Testis (tissue), 5 donors: ENCODE data around the gene TRIM75. TPM values are rescaled to one million over a fixed set of nuclear protein-coding genes. Genes with fewer than 3 reads are reported as not detected.

Source experiments
- DNase-seq: peaks from one replicate; pipeline ENCODE4 v3.0.0-alpha.2; 2019
- H3K27ac ChIP-seq, 2 donors: fragments of 200-600 bp; sonication (generic); one replicate each; pipeline ENCODE4 v1.5.1; 2019
- H3K27me3 ChIP-seq: fragments of 200-600 bp; sonication (generic); one replicate; pipeline ENCODE4 v1.5.1; 2019
- H3K36me3 ChIP-seq: fragments of 200-600 bp; sonication (generic); one replicate; pipeline ENCODE4 v1.5.1; 2017; ENCODE audit warnings: low read depth; ENCODE audit errors: missing control alignments
- H3K4me1 ChIP-seq: fragments of 200-600 bp; sonication (generic); one replicate; pipeline ENCODE4 v1.5.1; 2019
- H3K4me3 ChIP-seq, 2 donors: fragments of 200-600 bp; sonication (generic); one replicate each; pipeline ENCODE4 v1.5.1; 2017 to 2019
- H3K9me3 ChIP-seq: fragments of 200-600 bp; sonication (generic); one replicate; pipeline ENCODE4 v1.5.1; 2017
- POLR2A ChIP-seq: fragments of 450-650 bp; IDR thresholded peaks from one replicate; pipeline ENCODE4 v1.6.1; 2017; ENCODE audit warnings: antibody characterized with exemption, mild to moderate bottlenecking, moderate library complexity
- WGBS, 2 donors: methylation state at CpG; one replicate each; pipeline ENCODE4 v1.1.5; 2018; 5-methylcytosine and 5-hydroxymethylcytosine counted together
- intact Hi-C: fragments of 100-400 bp; cut with DNase I; formaldehyde crosslinking; loops from one replicate; pipeline ENCODE4 v1.15.1; 2023; ENCODE audit warnings: low total_unique reads
- long read RNA-seq, 2 donors: transcript quantifications; one replicate each; lab custom pipeline, GENCODE V29; 2026
- polyA plus RNA-seq: library from polyadenylated mRNA; stranded (reverse); fragments of 350-450 nt; fragmentation: Illumina TruSeq; extraction: RNeasy Lipid Tissue Mini Kit (QIAGEN cat#74804); gene quantifications from one replicate; pipeline ENCODE4 v1.2.3, GENCODE V29; 2014; ENCODE audit warnings: low read depth, low replicate concordance; ENCODE audit not compliant: insufficient read depth
- total RNA-seq, 2 donors: library from RNA; depleted of rRNA; stranded (reverse); fragments of >200 nt; gene quantifications; one replicate each; pipeline ENCODE4 v1.2.3, GENCODE V29; 2016
- TF ChIP-seq, protein P1 (sequence below), 3 experiments: fragments of 450-650 bp in 2 of 3; fragments of 200-600 bp in 1 of 3; sonication (generic) in 1 of 3; IDR thresholded peaks; one replicate each; pipeline ENCODE4 v1.5.1; 2016 to 2019; ENCODE audit warnings: antibody characterized with exemption in 3 of 3, mild to moderate bottlenecking in 2 of 3, moderate library complexity in 1 of 3

TRIM75 gene
- under 1 TPM; 0.24 to 0.81 TPM for total RNA-seq
- polyA plus RNA-seq, result 0.28 TPM
- long read RNA-seq, donor 1, result 0 reads
- long read RNA-seq, donor 2, result 0 reads

- Histone ChIP-seq H3K4me1 (no peaks in the 10 kb centered on the region), H3K27me3 (no peaks in the 10 kb centered on the region), H3K27ac (no peak within 1 kb of the TSS), H3K9me3 (no peaks in the 10 kb centered on the region), H3K4me3 (no peak within 1 kb of the TSS), H3K36me3 (no peaks in the 10 kb centered on the region)
- intact Hi-C loops, result no loop called here
- DNase-seq, result no peak
- WGBS, 2 donors, result 63 to 70% methylated on average over 6 of the region's 6 CpGs
- TF ChIP-seq, protein P1, sequence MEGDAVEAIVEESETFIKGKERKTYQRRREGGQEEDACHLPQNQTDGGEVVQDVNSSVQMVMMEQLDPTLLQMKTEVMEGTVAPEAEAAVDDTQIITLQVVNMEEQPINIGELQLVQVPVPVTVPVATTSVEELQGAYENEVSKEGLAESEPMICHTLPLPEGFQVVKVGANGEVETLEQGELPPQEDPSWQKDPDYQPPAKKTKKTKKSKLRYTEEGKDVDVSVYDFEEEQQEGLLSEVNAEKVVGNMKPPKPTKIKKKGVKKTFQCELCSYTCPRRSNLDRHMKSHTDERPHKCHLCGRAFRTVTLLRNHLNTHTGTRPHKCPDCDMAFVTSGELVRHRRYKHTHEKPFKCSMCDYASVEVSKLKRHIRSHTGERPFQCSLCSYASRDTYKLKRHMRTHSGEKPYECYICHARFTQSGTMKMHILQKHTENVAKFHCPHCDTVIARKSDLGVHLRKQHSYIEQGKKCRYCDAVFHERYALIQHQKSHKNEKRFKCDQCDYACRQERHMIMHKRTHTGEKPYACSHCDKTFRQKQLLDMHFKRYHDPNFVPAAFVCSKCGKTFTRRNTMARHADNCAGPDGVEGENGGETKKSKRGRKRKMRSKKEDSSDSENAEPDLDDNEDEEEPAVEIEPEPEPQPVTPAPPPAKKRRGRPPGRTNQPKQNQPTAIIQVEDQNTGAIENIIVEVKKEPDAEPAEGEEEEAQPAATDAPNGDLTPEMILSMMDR (IDR thresholded peaks at IDR 0.05), result no peak
Measured at GRCh38 chr4:165053645-165054044, at the start of gene TRIM75. Gene TRIM75 (plus strand): TSS chr4:165053866. CDS start chr4:165059148, 5,282 bp downstream.

GRCh38 chr4:165005352-165005925, 48.2 kb upstream of the TRIM75 start:
- Histone ChIP-seq H3K4me3 (no peak overlapping the region), H3K36me3 (no peaks in the 10 kb centered on the region), H3K27me3 (no peaks in the 10 kb centered on the region), H3K4me1 (no peaks in the 10 kb centered on the region), H3K9me3 (no peaks in the 10 kb centered on the region), H3K27ac (no peak overlapping the region)
- intact Hi-C loops, result no loop called here
- WGBS, 2 donors, result 72 to 82% methylated on average over 6 of the region's 6 CpGs
- no peak for DNase-seq
- no peak for TF ChIP-seq POLR2A
- TF ChIP-seq, protein P1 (IDR thresholded peaks at IDR 0.05), result no peak

- Histone ChIP-seq H3K36me3 (no peaks in the 10 kb centered on the region), H3K27me3 (no peaks in the 10 kb centered on the region), H3K27ac (no peak overlapping the region), H3K4me1 (no peaks in the 10 kb centered on the region), H3K4me3 (peak overlapping the region in 1 of 2 donors; percentile 13), H3K9me3 (no peaks in the 10 kb centered on the region)
- 56 to 70% methylated on average over 9 of the region's 9 CpGs for WGBS, 2 donors
- TF ChIP-seq, protein P1 (IDR thresholded peaks at IDR 0.05), result no peak
- no peak for TF ChIP-seq POLR2A
- intact Hi-C loops, result no loop called here
- DNase-seq, result no peak
Measured at GRCh38 chr4:165006456-165006855, 47.2 kb upstream of the TRIM75 start.

GRCh38 chr4:165006886-165007285, 46.8 kb upstream of the TRIM75 start:
- 60 to 61% methylated on average over 5 of the region's 5 CpGs for WGBS, 2 donors

More at GRCh38 chr4:165006886-165007285, 46.8 kb upstream of the TRIM75 start:
- Histone ChIP-seq H3K27me3 (no peaks in the 10 kb centered on the region), H3K9me3 (no peaks in the 10 kb centered on the region), H3K4me1 (no peaks in the 10 kb centered on the region), H3K27ac (no peak overlapping the region), H3K36me3 (no peaks in the 10 kb centered on the region), H3K4me3 (peak overlapping the region in 1 of 2 donors; percentile 13)
- no peak for DNase-seq
- TF ChIP-seq POLR2A, result no peak
- TF ChIP-seq, protein P1 (IDR thresholded peaks at IDR 0.05), result no peak
- intact Hi-C loops, result no loop called here
